GM23338 (cell line): ENCODE results near the gene RXRA. TPM values are rescaled to one million over a fixed set of nuclear protein-coding genes. Genes with fewer than 3 reads are reported as not detected.

Experiments used
- ATAC-seq: fragments of 200-7000 bp; cut with Tn5 transposase; 3 replicates; pipeline ENCODE4 v1.9.1; 2020
- DNase-seq: peaks from one replicate; pipeline ENCODE4 v3.0.0-alpha.2; 2015; ENCODE audit warnings: low spot score
- H2AFZ ChIP-seq: fragments of 200-600 bp; sonication (generic); 2 replicates; pipeline ENCODE4 v1.8.0; 2016; ENCODE audit warnings: antibody characterized with exemption, mild to moderate bottlenecking, moderate library complexity
- H3F3A ChIP-seq: fragments of 200-600 bp; sonication (generic); replicated peaks from 2 replicates; pipeline ENCODE4 v1.8.0; 2017; ENCODE audit warnings: antibody characterized with exemption, mixed run types, low read depth
- H3K27ac ChIP-seq: fragments of 200-600 bp; sonication (generic); 2 replicates; pipeline ENCODE4 v1.6.1; 2016; ENCODE audit warnings: low read depth
- H3K27me3 ChIP-seq: fragments of 200-600 bp; sonication (generic); 2 replicates; pipeline ENCODE4 v1.8.0; 2016; ENCODE audit warnings: mild to moderate bottlenecking, mixed run types, moderate library complexity; ENCODE audit not compliant: insufficient read depth
- H3K36me3 ChIP-seq: fragments of 200-600 bp; sonication (generic); 2 replicates; pipeline ENCODE4 v1.8.0; 2016; ENCODE audit warnings: mild to moderate bottlenecking; ENCODE audit not compliant: insufficient read depth
- H3K4me1 ChIP-seq: fragments of 200-600 bp; sonication (generic); 2 replicates; pipeline ENCODE4 v1.8.0; 2016; ENCODE audit warnings: mild to moderate bottlenecking, moderate library complexity; ENCODE audit not compliant: insufficient read depth
- H3K4me2 ChIP-seq: fragments of 200-600 bp; sonication (generic); 2 replicates; pipeline ENCODE4 v1.7.1; 2017; ENCODE audit warnings: mixed run types
- H3K4me3 ChIP-seq: fragments of 200-600 bp; sonication (generic); 2 replicates; pipeline ENCODE4 v1.6.1; 2016; ENCODE audit warnings: mixed run types
- H3K79me2 ChIP-seq: fragments of 200-600 bp; sonication (generic); replicated peaks from 2 replicates; pipeline ENCODE4 v1.8.0; 2017; ENCODE audit warnings: mild to moderate bottlenecking; ENCODE audit not compliant: insufficient read depth
- H3K9me2 ChIP-seq: fragments of 200-600 bp; sonication (generic); 2 replicates; pipeline ENCODE4 v1.8.0; 2017; ENCODE audit not compliant: insufficient read depth
- H4K20me1 ChIP-seq: fragments of 200-600 bp; sonication (generic); replicated peaks from 2 replicates; pipeline ENCODE4 v1.8.0; 2017; ENCODE audit warnings: mild to moderate bottlenecking; ENCODE audit not compliant: insufficient read depth
- H3K27ac Mint-ChIP-seq: 2 replicates; pipeline ENCODE4 v1.8.0; 2020; ENCODE audit warnings: inconsistent platforms, mild to moderate bottlenecking, moderate library complexity, mixed read lengths
- H3K27me3 Mint-ChIP-seq: 3 replicates; pipeline ENCODE4 v1.8.0; 2022; ENCODE audit warnings: low read depth, mild to moderate bottlenecking, moderate library complexity, mixed read lengths, inconsistent platforms; ENCODE audit not compliant: insufficient read depth, poor library complexity
- H3K36me3 Mint-ChIP-seq: 3 replicates; pipeline ENCODE4 v1.8.0; 2021; ENCODE audit warnings: low read depth, mild to moderate bottlenecking, inconsistent platforms, moderate library complexity, mixed read lengths
- H3K4me1 Mint-ChIP-seq: 3 replicates; pipeline ENCODE4 v1.8.0; 2020; ENCODE audit warnings: mild to moderate bottlenecking, inconsistent platforms, mixed read lengths
- H3K4me3 Mint-ChIP-seq: 3 replicates; pipeline ENCODE4 v1.8.0; 2021; ENCODE audit warnings: moderate library complexity, mild to moderate bottlenecking, inconsistent platforms, mixed read lengths
- H3K9me3 Mint-ChIP-seq: 3 replicates; pipeline ENCODE4 v1.8.0; 2020; ENCODE audit warnings: moderate library complexity, mild to moderate bottlenecking, inconsistent platforms, mixed read lengths
- CREB1 ChIP-seq: fragments of 250-450 bp; sonication (Bioruptor Pico); IDR thresholded peaks from 2 replicates; pipeline ENCODE4 v1.5.0; 2020; ENCODE audit warnings: low read depth, mild to moderate bottlenecking, moderate library complexity
- CTCF ChIP-seq, 2 experiments: fragments of 200-600 bp in 1 of 2; sonication (generic) in 1 of 2; conservative IDR thresholded peaks; 2 replicates each; pipeline versions ENCODE4 v1.5.1 to v1.6.1; 2016 to 2017; ENCODE audit warnings: antibody characterized with exemption in 2 of 2, low read depth in 2 of 2, mild to moderate bottlenecking in 2 of 2, moderate library complexity in 1 of 2
- ETS1 ChIP-seq: IDR thresholded peaks from 2 replicates; pipeline ENCODE4 v1.6.1; 2016; ENCODE audit warnings: antibody characterized with exemption
- EZH2 ChIP-seq: fragments of 200-600 bp; sonication (generic); IDR thresholded peaks from one replicate; pipeline ENCODE4 v1.8.0; 2017; ENCODE audit warnings: antibody characterized with exemption, mild to moderate bottlenecking, low read depth; ENCODE audit not compliant: unreplicated experiment
- EZH2phosphoT487 ChIP-seq: fragments of 200-600 bp; sonication (generic); IDR thresholded peaks from one replicate; pipeline ENCODE4 v1.8.1; 2018; ENCODE audit warnings: antibody characterized with exemption; ENCODE audit not compliant: unreplicated experiment
- JUNB ChIP-seq: IDR thresholded peaks from one replicate; pipeline ENCODE4 v1.6.1; 2016; ENCODE audit warnings: antibody characterized with exemption; ENCODE audit not compliant: unreplicated experiment
- NANOG ChIP-seq: IDR thresholded peaks from 2 replicates; pipeline ENCODE4 v1.6.1; 2016; ENCODE audit warnings: antibody characterized with exemption, borderline replicate concordance
- POLR2AphosphoS5 ChIP-seq: IDR thresholded peaks from 2 replicates; pipeline ENCODE4 v1.6.1; 2016; ENCODE audit warnings: antibody characterized with exemption, low read depth
- REST ChIP-seq: IDR thresholded peaks from one replicate; pipeline ENCODE4 v1.6.1; 2018; ENCODE audit warnings: antibody characterized with exemption; ENCODE audit not compliant: unreplicated experiment
- STAT1 ChIP-seq: IDR thresholded peaks from one replicate; pipeline ENCODE4 v1.6.1; 2016; ENCODE audit warnings: antibody characterized with exemption; ENCODE audit not compliant: unreplicated experiment
- ZNF114 ChIP-seq: fragments of 250-450 bp; sonication (Bioruptor Pico); IDR thresholded peaks from 2 replicates; pipeline ENCODE4 v1.5.0; 2020; ENCODE audit warnings: mild to moderate bottlenecking, moderate library complexity
- ZNF331 ChIP-seq: fragments of 250-450 bp; sonication (Bioruptor Pico); IDR thresholded peaks from 2 replicates; pipeline ENCODE4 v1.5.0; 2020; ENCODE audit warnings: low read depth, mild to moderate bottlenecking, moderate library complexity
- ZNF462 ChIP-seq: fragments of 250-450 bp; sonication (Bioruptor Pico); IDR thresholded peaks from 2 replicates; pipeline ENCODE4 v1.5.0; 2020; ENCODE audit warnings: mild to moderate bottlenecking, moderate library complexity
- polyA plus RNA-seq: library from polyadenylated mRNA; unstranded; fragments of >200 nt; fragmentation: Nextera tagmentation; extraction: Ambion mirVana; gene quantifications from 2 replicates; pipeline ENCODE4 v1.2.1, GENCODE V29; 2016
- total RNA-seq: library from RNA; depleted of rRNA; stranded (reverse); fragments of >200 nt; shearing (Covaris generic); gene quantifications from 2 replicates; pipeline ENCODE4 v1.2.3, GENCODE V29; 2014

Gene RXRA
- total and polyA plus RNA-seq, 2 experiments from 2014 or later: 4.9 to 17.9 TPM

- H3K79me2 ChIP-seq: no peaks in the 10 kb centered on the region
- H3K27ac Mint-ChIP-seq: peak overlapping the region; percentile 74
Observed at GRCh38 chr9:134405527-134405926, 79.3 kb downstream of the RXRA start.

More at GRCh38 chr9:134405527-134405926, 79.3 kb downstream of the RXRA start:
- Histone ChIP-seq H2AFZ (no peak overlapping the region), H3K4me3 (no peak overlapping the region), H3K27ac (no peak overlapping the region), H3F3A (no peaks in the 10 kb centered on the region), H4K20me1 (no peaks in the 10 kb centered on the region), H3K36me3 (no peaks in the 10 kb centered on the region), H3K4me2 (no peak overlapping the region), H3K27me3 (no peaks in the 10 kb centered on the region), H3K4me1 (no peaks in the 10 kb centered on the region), H3K9me2 (no peaks in the 10 kb centered on the region)
- H3K27me3 Mint-ChIP-seq: peaks cover 9% of the 10 kb centered on the region
- DNase-seq (no peak), ATAC-seq (no peak)
- H3K4me3 Mint-ChIP-seq: no peak overlapping the region
- no peaks in the 10 kb centered on the region for H3K9me3 Mint-ChIP-seq
- no peaks in the 10 kb centered on the region; the same call in 2 of the 3 replicates for H3K36me3 Mint-ChIP-seq
- TF ChIP-seq ZNF331 (no peak), REST (no peak), POLR2AphosphoS5 (no peak), CREB1 (no peak), EZH2phosphoT487 (no peak), ETS1 (no peak), ZNF462 (CRISPR knock-in tag) (no peak), JUNB (no peak), STAT1 (no peak), EZH2 (no peak), ZNF114 (CRISPR knock-in tag) (no peak), NANOG (no peak), CTCF (conservative IDR thresholded peaks at IDR 0.05; ENCODE audit: low read depth in 2 of 2) (no peak)
- H3K4me1 Mint-ChIP-seq: peaks cover 16% of the 10 kb centered on the region
